Stimulated activated CD8-positive, alpha-beta memory T cell treated with anti-CD3 and anti-CD28 coated beads, Interleukin-4, amount 100 ng/mL, for 24 hours (primary cell): ENCODE data around the gene MYL9.

ENCODE experiments used
- DNase-seq: peaks from one replicate; pipeline ENCODE4 v3.0.0-alpha.2; 2020; ENCODE audit warnings: low read depth

Gene MYL9

GRCh38 chr20:36526521-36527011, 14.8 kb upstream of the MYL9 start:
- DNase-seq, result no peak

- no peak for DNase-seq
Observed at GRCh38 chr20:36527331-36528125, 13.8 kb upstream of the MYL9 start.

GRCh38 chr20:36528176-36528874, 13.0 kb upstream of the MYL9 start:
- no peak for DNase-seq

GRCh38 chr20:36528875-36529417, 12.4 kb upstream of the MYL9 start:
- DNase-seq, result no peak

GRCh38 chr20:36532388-36532787, 8.9 kb upstream of the MYL9 start:
- no peak for DNase-seq

GRCh38 chr20:36532822-36533221, 8.5 kb upstream of the MYL9 start:
- no peak for DNase-seq

- DNase-seq, result no peak
Observed at GRCh38 chr20:36538026-36538722, 3.1 kb upstream of the MYL9 start.

GRCh38 chr20:36540551-36541211, 638 bp upstream of the MYL9 start:
- no peak for DNase-seq

GRCh38 chr20:36541768-36542488, 609 bp downstream of the MYL9 start:
- no peak for DNase-seq

GRCh38 chr20:36542516-36543183, 1.3 kb downstream of the MYL9 start:
- DNase-seq, result no peak

GRCh38 chr20:36543184-36544133, 2.1 kb downstream of the MYL9 start:
- DNase-seq, result no peak

- no peak for DNase-seq
Observed at GRCh38 chr20:36544134-36545018, 3.1 kb downstream of the MYL9 start.

- no peak for DNase-seq
Observed at GRCh38 chr20:36546111-36546736, 4.9 kb downstream of the MYL9 start.

- DNase-seq, result no peak
Observed at GRCh38 chr20:36547186-36548005, 6.1 kb downstream of the MYL9 start.

- no peak for DNase-seq
Observed at GRCh38 chr20:36548006-36548315, 6.6 kb downstream of the MYL9 start.

GRCh38 chr20:36548704-36549627, 7.6 kb downstream of the MYL9 start:
- no peak for DNase-seq
